Activated T-cell treated with anti-CD3 and anti-CD28 coated beads, Interleukin-2, amount 50 U/mL, for 24 hours (primary cell): Measurements from ENCODE around the gene DYSF.

Experiments used
- DNase-seq: peaks from one replicate; pipeline ENCODE4 v3.0.0-alpha.2; 2020
- H3K27ac Mint-ChIP-seq: 2 replicates; pipeline ENCODE4 v1.8.0; 2020; ENCODE audit warnings: mild to moderate bottlenecking, mixed read lengths
- H3K27me3 Mint-ChIP-seq: 2 replicates; pipeline ENCODE4 v1.8.0; 2020; ENCODE audit warnings: mixed read lengths
- H3K36me3 Mint-ChIP-seq: 2 replicates; pipeline ENCODE4 v1.8.0; 2020; ENCODE audit warnings: low read depth, mixed read lengths
- H3K4me1 Mint-ChIP-seq: 2 replicates; pipeline ENCODE4 v1.8.0; 2020; ENCODE audit warnings: low read depth, mixed read lengths
- H3K4me3 Mint-ChIP-seq: 2 replicates; pipeline ENCODE4 v1.8.0; 2020; ENCODE audit warnings: mild to moderate bottlenecking, moderate library complexity, mixed read lengths
- H3K9me3 Mint-ChIP-seq: 2 replicates; pipeline ENCODE4 v1.8.0; 2020; ENCODE audit warnings: mixed read lengths

Gene DYSF

DNA sequence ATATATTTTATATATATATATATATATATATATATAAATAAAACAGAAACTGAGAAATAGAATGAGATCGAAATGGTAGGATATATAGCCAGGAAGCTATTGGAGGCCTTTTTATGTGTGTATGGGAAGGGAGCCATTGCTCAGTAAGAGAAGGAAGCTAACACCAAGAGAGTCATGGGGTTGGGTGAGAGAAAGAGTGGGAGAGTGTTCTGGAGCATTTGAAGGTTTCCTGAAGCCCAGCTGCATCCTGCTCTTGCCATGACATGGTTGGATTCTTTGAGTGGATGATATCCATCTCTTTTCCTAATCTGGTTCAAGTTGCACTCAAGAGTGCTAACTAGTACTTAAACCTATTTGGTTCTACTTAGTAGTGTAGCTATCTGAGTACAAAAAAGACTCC, 282.3 kb downstream of the DYSF start:
- Mint-ChIP-seq H3K36me3 (no peaks in the 10 kb centered on the region), H3K27ac (no peak overlapping the region), H3K27me3 (peaks cover 16% of the 10 kb centered on the region), H3K4me3 (no peak overlapping the region), H3K4me1 (no peaks in the 10 kb centered on the region), H3K9me3 (peaks cover 3% of the 10 kb centered on the region)
- no peak for DNase-seq
